A549 (cell line): ENCODE results near the gene HOXD10. TPM values are rescaled to one million over a fixed set of nuclear protein-coding genes. Genes with fewer than 3 reads are reported as not detected.

Experiments
- ATAC-seq, 2 experiments: fragments of 200-7000 bp in 1 of 2; fragments of >200 bp in 1 of 2; cut with Nextera tagmentation in 1 of 2; cut with Tn5 transposase in 1 of 2; 3 replicates each; pipeline versions ENCODE4 v1.8.0 to v1.9.1; 2018 to 2020; ENCODE audit warnings: mild to moderate bottlenecking in 1 of 2, moderate library complexity in 1 of 2
- CTCF ChIA-PET: fragments of 300-600 bp; sonication (Branson Sonifier 250); formaldehyde crosslinking; extraction: SDS; loops from one replicate; lab custom pipeline; 2021; ENCODE audit warnings: antibody characterized with exemption, inconsistent platforms; lab: Yijun Ruan, JAX
- POLR2A ChIA-PET: fragments of 350-600 bp; formaldehyde crosslinking; extraction: SDS; loops from one replicate; lab custom pipeline; 2021; ENCODE audit warnings: antibody characterized with exemption, inconsistent platforms; lab: Yijun Ruan, JAX
- DNase-seq, 2 experiments: peaks; one replicate each; pipeline versions ENCODE4 v3.0.0 to v3.0.0-alpha.2; 2011 to 2016; ENCODE audit warnings: low read depth in 1 of 2, low spot score in 1 of 2
- FAIRE-seq: peaks from 2 replicates; lab custom pipeline; 2011; peaks lifted over from hg19 to GRCh38; lab: Jason Lieb, UNC
- H3K27ac ChIP-seq, 2 experiments: fragments of >200 bp; sonication (Bioruptor Twin); formaldehyde crosslinking; 3 replicates each; pipeline ENCODE4 v1.5.1; 2016 to 2017
- H3K4me1 ChIP-seq: fragments of >200 bp; sonication (Bioruptor Twin); formaldehyde crosslinking; 3 replicates; pipeline ENCODE4 v1.6.1; 2016
- H3K4me2 ChIP-seq: fragments of >200 bp; sonication (Bioruptor Twin); formaldehyde crosslinking; 3 replicates; pipeline ENCODE4 v1.6.1; 2016
- H3K4me3 ChIP-seq: fragments of >200 bp; sonication (Bioruptor Twin); formaldehyde crosslinking; 3 replicates; pipeline ENCODE4 v1.5.1; 2016
- H3K9me3 ChIP-seq: fragments of >200 bp; sonication (Bioruptor Twin); formaldehyde crosslinking; 3 replicates; pipeline ENCODE4 v1.6.1; 2016
- CHD2 ChIP-seq: fragments of 150-350 bp; IDR thresholded peaks from 2 replicates; pipeline ENCODE4 v1.6.1; 2014; ENCODE audit warnings: low read length; ENCODE audit not compliant: partially characterized antibody
- CHD4 ChIP-seq: fragments of 200-600 bp; sonication (generic); IDR thresholded peaks from 2 replicates; pipeline ENCODE4 v1.6.1; 2016; ENCODE audit warnings: antibody characterized with exemption, mild to moderate bottlenecking, borderline replicate concordance
- EP300 ChIP-seq, 2 experiments: fragments of >200 bp; sonication (Bioruptor Twin); formaldehyde crosslinking; IDR thresholded peaks; 2 replicates in 1 of 2; 3 replicates in 1 of 2; pipeline ENCODE4 v1.6.1; 2016 to 2017
- FOSL2 ChIP-seq, 2 experiments: fragments of 450-650 bp in 1 of 2; fragments of >200 bp in 1 of 2; sonication (Bioruptor Twin) in 1 of 2; formaldehyde crosslinking; IDR thresholded peaks; 2 replicates each; pipeline versions ENCODE4 v1.5.0 to v1.6.1; 2016 to 2020; ENCODE audit warnings: mild to moderate bottlenecking in 1 of 2, moderate library complexity in 1 of 2
- GATA3 ChIP-seq: IDR thresholded peaks from 2 replicates; pipeline ENCODE4 v1.6.1; 2012; ENCODE audit warnings: borderline replicate concordance
- HOXA7 ChIP-seq: fragments of 250-450 bp; sonication (Bioruptor Pico); IDR thresholded peaks from 2 replicates; pipeline ENCODE4 v1.5.0; 2020; ENCODE audit warnings: mild to moderate bottlenecking, moderate library complexity
- HOXB13 ChIP-seq: fragments of 250-450 bp; sonication (Bioruptor Pico); IDR thresholded peaks from 2 replicates; pipeline ENCODE4 v1.5.0; 2020; ENCODE audit warnings: low read depth, mild to moderate bottlenecking, moderate library complexity
- KDM1A ChIP-seq: fragments of 200-600 bp; sonication (generic); IDR thresholded peaks from 2 replicates; pipeline ENCODE4 v1.6.1; 2016; ENCODE audit warnings: low read depth, mild to moderate bottlenecking
- MAZ ChIP-seq: fragments of 150-350 bp; IDR thresholded peaks from 2 replicates; pipeline ENCODE4 v1.6.1; 2014; ENCODE audit warnings: antibody characterized with exemption, low read depth, low read length, borderline replicate concordance
- NPAS2 ChIP-seq: fragments of 250-450 bp; sonication (Bioruptor Pico); IDR thresholded peaks from 2 replicates; pipeline ENCODE4 v1.8.0; 2022; ENCODE audit warnings: mild to moderate bottlenecking, moderate library complexity, borderline replicate concordance
- RARB ChIP-seq: fragments of 250-450 bp; sonication (Bioruptor Pico); IDR thresholded peaks from 2 replicates; pipeline ENCODE4 v1.8.0; 2021; ENCODE audit warnings: mild to moderate bottlenecking, moderate library complexity
- RNF2 ChIP-seq: fragments of 200-600 bp; sonication (generic); IDR thresholded peaks from 2 replicates; pipeline ENCODE4 v1.6.1; 2016; ENCODE audit warnings: low read depth, mild to moderate bottlenecking, antibody characterized with exemption, moderate library complexity, borderline replicate concordance
- SREBF2 ChIP-seq: fragments of 450-650 bp; IDR thresholded peaks from 2 replicates; pipeline ENCODE4 v1.6.1; 2014; ENCODE audit warnings: mild to moderate bottlenecking, moderate library complexity
- TP53 ChIP-seq: fragments of 250-450 bp; sonication (Bioruptor Pico); IDR thresholded peaks from 2 replicates; pipeline ENCODE4 v1.5.0; 2021; ENCODE audit warnings: mild to moderate bottlenecking, moderate library complexity
- ZFP36 ChIP-seq: fragments of 450-650 bp; IDR thresholded peaks from 2 replicates; pipeline ENCODE4 v1.6.1; 2014; ENCODE audit warnings: borderline replicate concordance; ENCODE audit not compliant: partially characterized antibody
- ZNF302 ChIP-seq: fragments of 250-450 bp; sonication (Bioruptor Pico); IDR thresholded peaks from 2 replicates; pipeline ENCODE4 v1.9.0; 2021; ENCODE audit warnings: inconsistent platforms, mild to moderate bottlenecking, moderate library complexity
- ZSCAN20 ChIP-seq: fragments of 250-450 bp; sonication (Bioruptor Pico); IDR thresholded peaks from 2 replicates; pipeline ENCODE4 v1.8.0; 2022; ENCODE audit warnings: mild to moderate bottlenecking, moderate library complexity
- WGBS: methylation state at CpG from one replicate; pipeline ENCODE4 v1.1.6; 2017; ENCODE audit errors: missing lambda C conversion rate; 5-methylcytosine and 5-hydroxymethylcytosine counted together
- polyA plus RNA-seq, 4 experiments: library from polyadenylated mRNA; depleted of rRNA in 3 of 4; stranded (reverse); fragments of >200 nt; fragmentation: RNase III in 1 of 4; extraction: RNeasy Plus Mini Kit Qiagen cat#74134 plus additional on column Dnase treatment in 1 of 4; gene quantifications; 2 replicates in 3 of 4; 3 replicates in 1 of 4; pipeline ENCODE4 v1.2.3, GENCODE V29; 2011 to 2017
- TF ChIP-seq, protein P1 (sequence below): fragments of 150-350 bp; IDR thresholded peaks from 2 replicates; pipeline ENCODE4 v1.6.1; 2014; ENCODE audit warnings: low read depth, mild to moderate bottlenecking, low read length
- TF ChIP-seq, protein P2 (sequence below): IDR thresholded peaks from 2 replicates; pipeline ENCODE4 v1.6.1; 2012
- TF ChIP-seq, protein P3 (sequence below): fragments of >200 bp; sonication (Bioruptor Twin); formaldehyde crosslinking; IDR thresholded peaks from 3 replicates; pipeline ENCODE4 v1.6.1; 2016

The HOXD10 gene
- polyA plus RNA-seq, 2 of the 4 experiments (the other 2 are of a cell fraction) = 4.3 to 4.8 TPM

DNA sequence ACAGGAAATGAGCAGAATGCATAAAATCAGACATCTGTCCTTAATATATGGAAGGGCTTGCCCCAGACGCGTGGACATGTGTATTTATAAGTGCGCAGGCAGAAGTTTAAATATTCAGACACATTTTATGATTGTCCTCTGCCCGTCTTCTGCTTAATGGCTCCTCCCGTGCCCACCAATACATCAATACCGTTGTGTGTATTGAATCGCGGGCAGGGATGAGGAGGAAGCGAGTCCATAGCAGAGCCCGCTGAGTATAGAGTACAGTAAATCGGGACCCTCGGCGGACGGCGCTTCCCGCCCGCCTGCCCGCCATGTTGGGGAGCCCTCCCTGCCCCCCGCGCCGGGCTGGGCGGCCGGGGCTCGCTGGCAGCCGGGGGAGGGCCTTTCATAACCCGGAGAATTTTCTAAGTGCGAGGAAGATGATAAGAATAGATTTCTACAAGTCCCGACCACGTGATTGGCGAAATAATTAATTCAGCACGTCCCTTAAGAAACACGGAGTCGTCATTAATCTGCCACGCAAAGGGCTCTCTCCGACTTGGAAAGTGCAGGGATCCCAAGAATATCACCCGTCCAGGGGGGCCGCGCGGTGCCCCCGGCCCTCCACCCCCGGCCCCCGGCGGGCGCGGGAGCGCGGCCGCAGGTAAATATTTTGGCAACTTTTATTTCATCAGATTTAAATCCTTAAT is 40.4 kb downstream of the HOXD10 start, which contains the start of gene HOXD3:
HOXD3 (plus strand) TSS at position 501 of the 692 bp plus-strand sequence. CDS start 11,808 bp downstream, outside the sequence.
- 74% methylated on average over 47 of the region's 48 CpGs for WGBS
- ChIA-PET CTCF (interaction anchor here (0.9 kb wide), 1 partner anchor 16 kb away, joined by 3 read pairs; no protein-coding TSS in a partner anchor), POLR2A (no interaction called here)
- no peak for ATAC-seq
- Histone ChIP-seq H3K4me3 (peak within 1 kb of the TSS; percentile 27; the same call in 2 of the 3 replicates), H3K27ac (no peak within 1 kb of the TSS), H3K4me1 (no peaks in the 10 kb centered on the region), H3K9me3 (no peaks in the 10 kb centered on the region), H3K4me2 (peak within 1 kb of the TSS; percentile 69)
- TF ChIP-seq CHD2 (no peak), HOXB13 (no peak), GATA3 (no peak), FOSL2 (IDR thresholded peaks at IDR 0.05) (no peak), FOSL2 (CRISPR knock-in tag; IDR thresholded peaks at IDR 0.05) (no peak), ZFP36 (no peak), CHD4 (no peak), NPAS2 (CRISPR knock-in tag) (no peak)
- no peak for DNase-seq
- FAIRE-seq = no peak

DNA sequence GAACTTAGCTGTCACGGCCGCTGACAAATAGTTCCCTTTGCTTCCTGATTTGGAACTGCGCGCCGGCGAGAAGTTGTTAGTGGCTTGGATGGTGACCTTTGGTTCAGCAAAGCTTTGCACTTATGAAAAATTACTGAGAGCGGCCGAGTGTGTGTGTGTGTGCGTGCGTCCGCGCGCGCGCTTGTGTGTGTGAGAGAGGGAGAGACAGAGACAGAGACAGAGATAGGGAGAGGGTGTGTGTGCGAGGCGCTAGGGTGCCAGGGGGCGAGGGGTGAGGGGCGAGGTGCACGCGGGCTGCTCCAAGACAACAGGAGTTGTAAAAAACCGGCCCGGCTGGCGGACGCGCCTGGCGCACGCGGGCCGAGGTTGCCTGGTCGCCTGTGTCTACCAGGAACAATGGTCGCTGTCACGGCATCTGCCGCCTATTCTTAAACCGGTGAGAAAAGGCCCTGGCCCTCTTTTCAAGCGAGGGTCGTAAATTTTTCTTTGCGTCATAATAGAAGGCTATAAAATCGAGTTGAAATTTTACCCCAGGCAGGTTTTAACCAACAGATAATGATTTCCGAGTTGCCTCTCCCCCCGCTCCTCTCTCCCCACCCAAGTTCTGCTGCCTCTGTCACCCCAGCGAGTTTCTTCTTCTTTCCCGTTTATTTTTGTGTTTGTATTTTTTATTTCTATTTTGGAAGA is 41.1 kb downstream of the HOXD10 start:
- TF ChIP-seq MAZ (no peak), SREBF2 (no peak), EP300 (IDR thresholded peaks at IDR 0.05) (no peak), HOXA7 (no peak), ZSCAN20 (no peak), RNF2 (no peak), TP53 (CRISPR knock-in tag) (no peak)
- TF ChIP-seq, protein P1, sequence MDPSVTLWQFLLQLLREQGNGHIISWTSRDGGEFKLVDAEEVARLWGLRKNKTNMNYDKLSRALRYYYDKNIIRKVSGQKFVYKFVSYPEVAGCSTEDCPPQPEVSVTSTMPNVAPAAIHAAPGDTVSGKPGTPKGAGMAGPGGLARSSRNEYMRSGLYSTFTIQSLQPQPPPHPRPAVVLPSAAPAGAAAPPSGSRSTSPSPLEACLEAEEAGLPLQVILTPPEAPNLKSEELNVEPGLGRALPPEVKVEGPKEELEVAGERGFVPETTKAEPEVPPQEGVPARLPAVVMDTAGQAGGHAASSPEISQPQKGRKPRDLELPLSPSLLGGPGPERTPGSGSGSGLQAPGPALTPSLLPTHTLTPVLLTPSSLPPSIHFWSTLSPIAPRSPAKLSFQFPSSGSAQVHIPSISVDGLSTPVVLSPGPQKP = no peak
- TF ChIP-seq, protein P2, sequence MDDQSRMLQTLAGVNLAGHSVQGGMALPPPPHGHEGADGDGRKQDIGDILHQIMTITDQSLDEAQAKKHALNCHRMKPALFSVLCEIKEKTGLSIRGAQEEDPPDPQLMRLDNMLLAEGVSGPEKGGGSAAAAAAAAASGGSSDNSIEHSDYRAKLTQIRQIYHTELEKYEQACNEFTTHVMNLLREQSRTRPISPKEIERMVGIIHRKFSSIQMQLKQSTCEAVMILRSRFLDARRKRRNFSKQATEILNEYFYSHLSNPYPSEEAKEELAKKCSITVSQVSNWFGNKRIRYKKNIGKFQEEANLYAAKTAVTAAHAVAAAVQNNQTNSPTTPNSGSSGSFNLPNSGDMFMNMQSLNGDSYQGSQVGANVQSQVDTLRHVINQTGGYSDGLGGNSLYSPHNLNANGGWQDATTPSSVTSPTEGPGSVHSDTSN = no peak
- Histone ChIP-seq H3K9me3 (no peaks in the 10 kb centered on the region), H3K27ac (no peak overlapping the region), H3K4me1 (no peaks in the 10 kb centered on the region), H3K4me2 (peak overlapping the region; percentile 69), H3K4me3 (peak overlapping the region; percentile 27; the same call in 2 of the 3 replicates)
- WGBS = 60% methylated on average over 43 of the region's 43 CpGs
- peak in 1 of 2 experiments; percentile 4 for DNase-seq
- FAIRE-seq = no peak
- ChIA-PET POLR2A (no interaction called here), CTCF (interaction anchor here (0.9 kb wide), 1 partner anchor 17 kb away, joined by 3 read pairs; no protein-coding TSS in a partner anchor)
- ATAC-seq = peak in 1 of 2 experiments; percentile 45; a peak in 2 of 6 replicates

DNA sequence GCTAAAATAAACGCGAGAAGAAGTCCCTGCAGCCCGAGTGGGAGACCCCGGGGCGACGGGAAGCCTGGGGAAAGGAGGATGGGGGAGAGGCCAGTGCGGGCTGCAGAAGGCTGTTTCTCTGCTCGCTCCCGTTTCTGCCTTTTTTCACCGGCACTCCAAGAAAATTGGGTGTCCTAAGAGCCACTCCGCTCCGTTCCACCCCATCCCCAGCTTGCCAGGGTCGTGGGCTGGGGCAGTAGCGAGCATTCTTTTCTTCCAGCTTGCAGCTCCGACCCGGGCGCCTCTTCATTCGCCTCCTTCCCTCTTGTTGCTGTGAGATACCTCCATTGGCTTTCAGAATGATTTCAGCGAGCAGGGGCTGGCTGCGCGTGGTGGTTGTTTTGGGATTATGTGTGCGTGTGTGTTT is 41.6 kb downstream of the HOXD10 start:
- TF ChIP-seq KDM1A (no peak), ZNF302 (CRISPR knock-in tag) (no peak), ZFP36 (no peak), CHD2 (no peak), RARB (CRISPR knock-in tag) (no peak)
- TF ChIP-seq, protein P3, sequence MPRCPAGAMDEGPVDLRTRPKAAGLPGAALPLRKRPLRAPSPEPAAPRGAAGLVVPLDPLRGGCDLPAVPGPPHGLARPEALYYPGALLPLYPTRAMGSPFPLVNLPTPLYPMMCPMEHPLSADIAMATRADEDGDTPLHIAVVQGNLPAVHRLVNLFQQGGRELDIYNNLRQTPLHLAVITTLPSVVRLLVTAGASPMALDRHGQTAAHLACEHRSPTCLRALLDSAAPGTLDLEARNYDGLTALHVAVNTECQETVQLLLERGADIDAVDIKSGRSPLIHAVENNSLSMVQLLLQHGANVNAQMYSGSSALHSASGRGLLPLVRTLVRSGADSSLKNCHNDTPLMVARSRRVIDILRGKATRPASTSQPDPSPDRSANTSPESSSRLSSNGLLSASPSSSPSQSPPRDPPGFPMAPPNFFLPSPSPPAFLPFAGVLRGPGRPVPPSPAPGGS = no peak
- Histone ChIP-seq H3K9me3 (no peaks in the 10 kb centered on the region), H3K4me3 (no peak overlapping the region), H3K4me2 (no peak overlapping the region), H3K4me1 (no peaks in the 10 kb centered on the region), H3K27ac (no peak overlapping the region)
- POLR2A ChIA-PET = no interaction called here
- ATAC-seq = no peak
- no peak for DNase-seq
- no peak for FAIRE-seq
- WGBS = 82% methylated on average over 22 of the region's 22 CpGs
- CTCF ChIA-PET = no interaction called here
